Vagina (tissue), 2 donors: Measurements from ENCODE around the gene CEBPA. TPM values are rescaled to one million over a fixed set of nuclear protein-coding genes. Genes with fewer than 3 reads are reported as not detected.

Experiments used
- DNase-seq, 2 donors: peaks; one replicate each; pipeline ENCODE4 v3.0.0-alpha.2; 2017; ENCODE audit errors: extremely low spot score in 2 of 2
- H3K27ac ChIP-seq: fragments of 200-600 bp; sonication (generic); one replicate; pipeline ENCODE4 v1.5.1; 2019
- H3K27me3 ChIP-seq: fragments of 200-600 bp; sonication (generic); one replicate; pipeline ENCODE4 v1.5.1; 2019
- H3K36me3 ChIP-seq, 2 donors: fragments of 200-600 bp; sonication (generic); one replicate each; pipeline ENCODE4 v1.5.1; 2017 to 2019
- H3K4me1 ChIP-seq: fragments of 200-600 bp; sonication (generic); one replicate; pipeline ENCODE4 v1.5.1; 2019
- H3K4me3 ChIP-seq, 2 donors: fragments of 200-600 bp; sonication (generic); 1 replicate in 1 of 2; 2 replicates in 1 of 2; pipeline ENCODE4 v1.5.1; 2016 to 2019
- H3K9me3 ChIP-seq: fragments of 200-600 bp; sonication (generic); one replicate; pipeline ENCODE4 v1.5.1; 2019
- CTCF ChIP-seq, 3 experiments: fragments of 450-650 bp in 2 of 3; fragments of 200-600 bp in 1 of 3; sonication (generic) in 1 of 3; IDR thresholded peaks; one replicate each; pipeline ENCODE4 v1.5.1; 2017 to 2019; ENCODE audit warnings: antibody characterized with exemption in 3 of 3, mild to moderate bottlenecking in 2 of 3, moderate library complexity in 2 of 3
- POLR2A ChIP-seq, 2 donors: fragments of 450-650 bp; IDR thresholded peaks; one replicate each; pipeline ENCODE4 v1.6.1; 2017; ENCODE audit warnings: antibody characterized with exemption in 2 of 2, mild to moderate bottlenecking in 2 of 2, moderate library complexity in 2 of 2
- POLR2AphosphoS5 ChIP-seq, 2 donors: sonication (generic); formaldehyde crosslinking; IDR thresholded peaks; one replicate each; pipeline ENCODE4 v1.9.0; 2017; ENCODE audit warnings: antibody characterized with exemption in 2 of 2, mild to moderate bottlenecking in 2 of 2, low read depth in 1 of 2; ENCODE audit not compliant: insufficient read depth in 1 of 2
- intact Hi-C: fragments of 100-400 bp; cut with DNase I; formaldehyde crosslinking; loops from one replicate; pipeline ENCODE4 v1.15.1; 2023
- total RNA-seq: library from RNA; depleted of rRNA; stranded (reverse); fragments of >200 nt; gene quantifications from one replicate; pipeline ENCODE4 v1.2.3, GENCODE V29; 2016

Gene CEBPA
- 38.3 TPM for total RNA-seq

GRCh38 chr19:33302175-33302973 lies at the start of gene CEBPA:
CEBPA (minus strand) TSS chr19:33302534; CDS start chr19:33302414, 120 bp downstream.
- intact Hi-C loops = loop anchor here (5.0 kb wide), 2 partner anchors 70 to 85 kb away; partner anchors contain the start of gene CEBPG
- H3K4me1 ChIP-seq = peaks cover 57% of the 10 kb centered on the region
- DNase-seq = peak in 1 of 2 donors; percentile 79

GRCh38 chr19:33350538-33351309 lies 48.4 kb upstream of the CEBPA start:
- no peak for TF ChIP-seq CTCF (IDR thresholded peaks at IDR 0.05)
- no peaks in the 10 kb centered on the region for H3K9me3 ChIP-seq
- no peaks in the 10 kb centered on the region for H3K4me1 ChIP-seq
- DNase-seq = no peak
- no peak overlapping the region for H3K4me3 ChIP-seq
- H3K27me3 ChIP-seq = no peaks in the 10 kb centered on the region
- H3K27ac ChIP-seq = no peak overlapping the region
- H3K36me3 ChIP-seq = no peaks in the 10 kb centered on the region
- intact Hi-C loops = no loop called here

More at GRCh38 chr19:33302175-33302973, at the start of gene CEBPA:
- Histone ChIP-seq H3K36me3 (no peaks in the 10 kb centered on the region), H3K27me3 (no peaks in the 10 kb centered on the region), H3K9me3 (no peaks in the 10 kb centered on the region), H3K27ac (peak within 1 kb of the TSS; percentile 94), H3K4me3 (peak within 1 kb of the TSS; percentile 80 to 94)
- TF ChIP-seq POLR2AphosphoS5 (IDR thresholded peaks at IDR 0.05; ENCODE audit: insufficient read depth in 1 of 2, low read depth in 1 of 2) (peak in 1 of 2 donors; percentile 64), CTCF (IDR thresholded peaks at IDR 0.05) (peak in 1 of 3 experiments; percentile 13), POLR2A (IDR thresholded peaks at IDR 0.05) (peak in 1 of 2 donors; percentile 99)

- H3K9me3 ChIP-seq = no peaks in the 10 kb centered on the region
- intact Hi-C loops = no loop called here
- no peak overlapping the region for H3K4me3 ChIP-seq
- TF ChIP-seq POLR2A (IDR thresholded peaks at IDR 0.05) (no peak), CTCF (IDR thresholded peaks at IDR 0.05) (no peak), POLR2AphosphoS5 (IDR thresholded peaks at IDR 0.05; ENCODE audit: insufficient read depth in 1 of 2, low read depth in 1 of 2) (no peak)
- no peak for DNase-seq
- H3K27me3 ChIP-seq = no peaks in the 10 kb centered on the region
- no peaks in the 10 kb centered on the region for H3K36me3 ChIP-seq
- no peak overlapping the region for H3K27ac ChIP-seq
- H3K4me1 ChIP-seq = no peaks in the 10 kb centered on the region
These were observed 47.3 kb upstream of the CEBPA start for GRCh38 chr19:33349319-33350289.

- Histone ChIP-seq H3K4me1 (no peaks in the 10 kb centered on the region), H3K9me3 (no peaks in the 10 kb centered on the region), H3K4me3 (no peak overlapping the region), H3K27me3 (no peaks in the 10 kb centered on the region), H3K36me3 (no peaks in the 10 kb centered on the region), H3K27ac (no peak overlapping the region)
- TF ChIP-seq POLR2AphosphoS5 (IDR thresholded peaks at IDR 0.05; ENCODE audit: insufficient read depth in 1 of 2, low read depth in 1 of 2) (no peak), CTCF (IDR thresholded peaks at IDR 0.05) (no peak), POLR2A (IDR thresholded peaks at IDR 0.05) (no peak)
- intact Hi-C loops = no loop called here
- no peak for DNase-seq
These were observed 46.1 kb upstream of the CEBPA start for GRCh38 chr19:33348301-33349010.
